ENCODE measurements around the gene DLGAP1.

DNA sequence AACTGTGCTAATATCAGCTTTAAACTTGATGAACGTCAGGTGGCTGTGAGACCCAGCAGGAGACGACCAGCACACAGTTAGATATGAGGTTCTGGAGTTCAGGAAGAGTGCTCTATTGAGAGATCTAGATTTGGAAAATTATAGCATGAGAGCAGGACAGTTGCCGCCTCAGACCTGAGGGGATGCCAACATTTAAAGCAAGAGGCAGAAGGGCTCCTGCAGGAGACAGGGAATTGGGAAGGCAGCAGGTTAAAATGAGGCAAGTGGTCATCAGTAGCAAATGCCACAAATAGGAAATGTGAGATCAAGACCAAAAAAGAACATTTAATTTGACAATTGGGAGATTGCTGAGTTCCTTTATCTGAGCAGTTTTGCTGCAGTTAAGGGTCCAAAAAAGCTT lies 533.3 kb downstream of the DLGAP1 start:
- TF ChIP-seq SUZ12 (IDR thresholded peaks at IDR 0.05; ENCODE audit: extremely low read depth, insufficient read depth, insufficient read length): no peak
- TF ChIP-seq YY1 (IDR thresholded peaks at IDR 0.05; ENCODE audit: insufficient read depth, insufficient read length): no peak
